PC-9 (cell line): ENCODE results near the gene ZNF629. TPM values are rescaled to one million over a fixed set of nuclear protein-coding genes. Genes with fewer than 3 reads are reported as not detected.
A peak's percentile ranks its signal among the peaks of the same experiment; 100 is the strongest.
"Not testable (repeated sequence)": the region's sequence is repeated elsewhere in the genome, so short reads cannot be mapped to it uniquely, and the experiment has no call there.

ENCODE experiments used
- BruUV-seq: library from RNA; stranded (reverse); fragments of 400-500 nt; replicated peaks from 2 replicates; lab custom pipeline; 2021; lab: Mats Ljungman, UMichigan
- CTCF ChIA-PET: fragments of 300-600 bp; sonication (Branson Sonifier 250); formaldehyde crosslinking; loops from one replicate; lab custom pipeline; 2022; ENCODE audit warnings: antibody characterized with exemption; lab: Charles Lee
- POLR2A ChIA-PET: fragments of 300-600 bp; sonication (Branson Sonifier 250); formaldehyde crosslinking; loops from one replicate; lab custom pipeline; 2022; ENCODE audit warnings: antibody characterized with exemption; ENCODE audit not compliant: unreplicated experiment; lab: Charles Lee
- DNase-seq, 2 experiments: peaks; one replicate each; pipeline versions ENCODE4 v3.0.0 to v3.0.0-alpha.2; 2015 to 2022; ENCODE audit warnings: mixed read lengths in 1 of 2
- H2AFZ ChIP-seq: fragments of 200-600 bp; sonication (generic); 2 replicates; pipeline ENCODE4 v1.8.1; 2017; ENCODE audit warnings: antibody characterized with exemption
- H3F3A ChIP-seq: fragments of 200-600 bp; sonication (generic); 2 replicates; pipeline ENCODE4 v1.8.1; 2017; ENCODE audit warnings: antibody characterized with exemption, mild to moderate bottlenecking, low read depth; ENCODE audit not compliant: insufficient read depth
- H3K27ac ChIP-seq: fragments of 200-600 bp; sonication (generic); 2 replicates; pipeline ENCODE4 v1.6.1; 2016; ENCODE audit warnings: mixed run types
- H3K27me3 ChIP-seq: fragments of 200-600 bp; sonication (generic); 2 replicates; pipeline ENCODE4 v1.6.1; 2016; ENCODE audit warnings: low read depth, mixed run types; ENCODE audit not compliant: insufficient read depth
- H3K36me3 ChIP-seq: fragments of 200-600 bp; sonication (generic); 2 replicates; pipeline ENCODE4 v1.6.1; 2016; ENCODE audit warnings: low read depth, mixed run types
- H3K4me1 ChIP-seq: fragments of 200-600 bp; sonication (generic); replicated peaks from 2 replicates; pipeline ENCODE4 v1.6.1; 2016; ENCODE audit warnings: mixed run types; ENCODE audit not compliant: insufficient read depth
- H3K4me2 ChIP-seq: fragments of 200-600 bp; sonication (generic); 2 replicates; pipeline ENCODE4 v1.6.1; 2017; ENCODE audit warnings: mixed run types
- H3K4me3 ChIP-seq: fragments of 200-600 bp; sonication (generic); 2 replicates; pipeline ENCODE4 v1.6.1; 2016; ENCODE audit warnings: mixed run types
- H3K79me2 ChIP-seq: fragments of 200-600 bp; sonication (generic); 2 replicates; pipeline ENCODE4 v1.6.1; 2017; ENCODE audit warnings: low read depth, mixed run types
- H3K9me2 ChIP-seq: fragments of 200-600 bp; sonication (generic); 2 replicates; pipeline ENCODE4 v1.8.1; 2017; ENCODE audit warnings: mild to moderate bottlenecking; ENCODE audit not compliant: insufficient read depth
- H3K9me3 ChIP-seq: fragments of 200-600 bp; sonication (generic); 2 replicates; pipeline ENCODE4 v1.8.1; 2016; ENCODE audit warnings: low read depth; ENCODE audit not compliant: insufficient read depth
- H4K20me1 ChIP-seq: fragments of 200-600 bp; sonication (generic); 2 replicates; pipeline ENCODE4 v1.8.1; 2017; ENCODE audit not compliant: insufficient read depth
- CTCF ChIP-seq: fragments of 200-600 bp; sonication (generic); conservative IDR thresholded peaks from 2 replicates; pipeline ENCODE4 v1.6.1; 2017; ENCODE audit warnings: mixed run types, antibody characterized with exemption, mild to moderate bottlenecking, moderate library complexity
- EZH2 ChIP-seq: fragments of 200-600 bp; sonication (generic); IDR thresholded peaks from 2 replicates; pipeline ENCODE4 v1.8.0; 2017; ENCODE audit warnings: antibody characterized with exemption, low read depth
- intact Hi-C: fragments of 100-400 bp; cut with micrococcal nuclease; formaldehyde crosslinking; loops from one replicate; pipeline ENCODE4 v1.10.0; 2022; ENCODE audit not compliant: unreplicated experiment
- total RNA-seq: library from RNA; stranded (reverse); gene quantifications from 2 replicates; pipeline ENCODE4 v1.2.3, GENCODE V29; 2021

The ZNF629 gene
- total RNA-seq, 1 experiment from 2014 or later = 25.6 TPM

DNA sequence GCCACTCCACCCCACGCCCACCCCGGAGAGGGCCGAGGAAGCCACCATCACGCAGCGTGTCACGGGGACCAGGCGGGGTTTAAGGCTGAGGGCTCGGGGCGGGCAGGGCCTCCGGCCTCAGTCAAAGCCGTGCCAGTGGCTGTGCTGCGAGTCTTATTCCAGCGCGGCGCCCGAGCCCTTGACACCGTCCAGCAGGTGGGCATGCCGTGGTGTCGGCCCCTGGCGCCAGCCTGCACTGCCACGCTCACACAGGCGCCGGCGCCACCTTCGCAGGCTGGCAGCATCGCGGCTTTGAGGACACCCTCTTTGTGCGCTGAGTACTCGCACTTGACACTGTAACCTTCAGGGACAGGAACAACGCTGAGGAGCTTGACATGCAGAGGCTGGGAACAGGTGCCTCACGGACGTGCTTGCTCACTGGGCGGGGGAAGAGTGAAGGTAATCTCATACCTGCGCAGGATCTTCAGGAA, 34.0 kb upstream of the ZNF629 start:
- POLR2A ChIA-PET = no interaction called here
- no peak overlapping the region for H3K4me3 ChIP-seq
- H3K9me2 ChIP-seq = no peaks in the 10 kb centered on the region
- 0 out of 2 replicates have a peak, but pooled peaks cover 4% of the 10 kb centered on the region for H3K9me3 ChIP-seq
- no peak overlapping the region for H3K4me2 ChIP-seq
- TF ChIP-seq CTCF = no peak
- no peak for TF ChIP-seq EZH2
- CTCF ChIA-PET = no interaction called here
- H2AFZ ChIP-seq = no peak overlapping the region
- H3K27me3 ChIP-seq = no peaks in the 10 kb centered on the region
- intact Hi-C loops = no loop called here
- H3K79me2 ChIP-seq = no peaks in the 10 kb centered on the region
- peaks cover 34% of the 10 kb centered on the region for H3F3A ChIP-seq
- peaks cover 27% of the 10 kb centered on the region for H3K4me1 ChIP-seq
- H3K36me3 ChIP-seq = no peaks in the 10 kb centered on the region
- BruUV-seq = no TSS peak
- DNase-seq = no peak
- H3K27ac ChIP-seq = no peak overlapping the region
- H4K20me1 ChIP-seq = no peaks in the 10 kb centered on the region

DNA sequence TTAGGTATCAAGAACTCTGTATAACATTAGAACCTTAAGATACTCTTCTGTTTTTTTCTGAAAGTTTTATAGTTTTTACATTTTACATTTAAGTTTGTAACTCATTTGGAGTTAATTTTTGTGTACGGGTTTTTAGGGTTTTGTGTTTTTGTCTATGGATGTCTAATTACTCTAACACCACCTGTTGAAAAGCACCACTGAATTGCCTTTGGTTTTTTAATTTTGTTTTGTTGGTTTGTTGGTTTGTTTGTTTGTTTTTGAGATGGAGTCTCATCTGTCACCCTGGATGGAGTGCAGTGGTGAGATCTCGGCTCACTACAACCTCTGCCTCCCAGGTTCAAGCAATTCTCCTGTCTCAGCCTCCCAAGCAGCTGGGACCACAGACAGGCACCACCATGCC, 29.8 kb upstream of the ZNF629 start:
- POLR2A ChIA-PET = interaction anchor here (0.6 to 0.7 kb wide), 2 partner anchors 85 to 199 kb away, joined by 3 read pairs; no protein-coding TSS in a partner anchor
- Histone ChIP-seq H3K79me2 (no peaks in the 10 kb centered on the region), H3K9me2 (no peaks in the 10 kb centered on the region), H3K4me3 (no peak overlapping the region), H4K20me1 (no peaks in the 10 kb centered on the region), H3K4me1 (peaks cover 9% of the 10 kb centered on the region), H3K36me3 (no peaks in the 10 kb centered on the region), H3K27ac (no peak overlapping the region), H3F3A (peaks cover 11% of the 10 kb centered on the region; the same call in 1 of the 2 replicates), H3K27me3 (no peaks in the 10 kb centered on the region), H2AFZ (no peak overlapping the region), H3K4me2 (no peak overlapping the region), H3K9me3 (0 out of 2 replicates have a peak, but pooled peaks cover 4% of the 10 kb centered on the region)
- no peak for DNase-seq
- BruUV-seq = no TSS peak
- TF ChIP-seq CTCF = no peak
- TF ChIP-seq EZH2 = no peak
- intact Hi-C loops = no loop called here
- CTCF ChIA-PET = no interaction called here

DNA sequence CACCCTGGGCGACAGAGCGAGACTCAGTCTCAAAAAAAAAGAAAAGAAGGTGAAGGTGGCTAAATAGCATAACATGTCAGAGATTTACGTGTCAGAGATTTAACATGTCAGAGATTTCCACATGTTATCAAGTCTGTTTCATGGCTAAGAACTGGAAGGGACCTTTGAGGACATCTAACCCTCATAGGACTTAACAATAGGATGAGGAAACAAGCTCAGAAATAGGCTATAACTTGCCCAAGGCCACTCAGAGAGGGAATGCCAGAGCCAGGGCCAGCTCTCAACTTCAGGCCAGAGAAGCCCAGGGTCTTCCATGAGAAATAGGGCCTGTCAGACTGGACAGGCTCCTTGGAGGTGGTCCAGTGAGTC, 26.8 kb upstream of the ZNF629 start:
- TF ChIP-seq CTCF = no peak
- TF ChIP-seq EZH2 = no peak

DNA sequence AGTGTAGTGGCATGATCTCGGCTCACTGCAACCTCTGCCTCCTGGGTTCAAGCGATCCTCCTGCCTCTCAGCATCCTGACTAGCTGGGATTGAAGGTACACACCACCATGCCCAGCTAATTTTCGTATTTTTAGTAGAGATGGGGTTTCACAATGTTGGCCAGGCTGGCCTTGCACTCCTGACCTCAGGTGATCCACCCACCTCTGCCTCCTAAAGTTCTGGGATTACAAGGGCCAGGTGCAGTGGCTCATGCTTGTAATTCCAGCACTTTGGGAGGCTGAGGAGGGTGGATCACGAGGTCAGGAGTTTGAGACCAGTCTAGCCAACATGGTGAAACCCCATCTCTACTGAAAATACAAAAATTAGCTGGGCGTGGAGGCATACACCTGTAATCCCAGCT, 22.7 kb upstream of the ZNF629 start:
- CTCF ChIA-PET = not testable (repeated sequence)
- intact Hi-C loops = loop anchor here (5.0 kb wide), 1 partner anchor 32 kb away; no protein-coding TSS in a partner anchor

More for the DNA sequence above, 26.8 kb upstream of the ZNF629 start:
- CTCF ChIA-PET = interaction anchor here (0.5 to 1.5 kb wide), 4 partner anchors 8 to 35 kb away, joined by 3 to 13 read pairs (median 4); no protein-coding TSS in a partner anchor
- POLR2A ChIA-PET = interaction anchor here (0.5 to 0.6 kb wide), 3 partner anchors 8 to 646 kb away, joined by 3 to 8 read pairs (median 5); no protein-coding TSS in a partner anchor
- Histone ChIP-seq H4K20me1 (no peaks in the 10 kb centered on the region), H3K4me2 (peak overlapping the region; percentile 78), H3K9me2 (no peaks in the 10 kb centered on the region), H3K4me3 (peak overlapping the region; percentile 53), H2AFZ (peak overlapping the region; percentile 90), H3K9me3 (no peaks in the 10 kb centered on the region), H3K27me3 (no peaks in the 10 kb centered on the region), H3K27ac (peak overlapping the region; percentile 16; the same call in 1 of the 2 replicates), H3K36me3 (no peaks in the 10 kb centered on the region), H3F3A (peaks cover 6% of the 10 kb centered on the region; the same call in 1 of the 2 replicates), H3K79me2 (no peaks in the 10 kb centered on the region), H3K4me1 (peaks cover 9% of the 10 kb centered on the region)
- TSS peak; percentile 95 for BruUV-seq
- DNase-seq = no peak
- intact Hi-C loops = loop anchor here (2.0 to 5.0 kb wide), 4 partner anchors 37 to 115 kb away; partner anchors contain the start of genes BCL7C and SRCAP

GRCh38 chr16:30808890-30809426, 22.0 kb upstream of the ZNF629 start:
- H3K9me2 ChIP-seq, CTCF ChIA-PET, DNase-seq, BruUV-seq, H3K36me3 ChIP-seq, H3K27me3 ChIP-seq, POLR2A ChIA-PET, H3K4me2 ChIP-seq, H4K20me1 ChIP-seq, H3K9me3 ChIP-seq, H3K4me3 ChIP-seq, H3K79me2 ChIP-seq, H3K27ac ChIP-seq, H2AFZ ChIP-seq, intact Hi-C loops: not testable (repeated sequence)
- H3K4me1 ChIP-seq = peaks cover 16% of the 10 kb centered on the region
- peaks cover 30% of the 10 kb centered on the region for H3F3A ChIP-seq

More for the DNA sequence above, 22.7 kb upstream of the ZNF629 start:
- H3K9me3 ChIP-seq, BruUV-seq, H3K27ac ChIP-seq, H3K4me3 ChIP-seq, H4K20me1 ChIP-seq, H3K4me2 ChIP-seq, POLR2A ChIA-PET, H3K36me3 ChIP-seq, H3K79me2 ChIP-seq, H3K9me2 ChIP-seq, DNase-seq, H3K27me3 ChIP-seq, H2AFZ ChIP-seq: not testable (repeated sequence)
- H3K4me1 ChIP-seq = peaks cover 18% of the 10 kb centered on the region
- H3F3A ChIP-seq = peaks cover 31% of the 10 kb centered on the region
